Lower leg skin (tissue), 4 donors: ENCODE data around the gene FGFRL1. TPM values are rescaled to one million over a fixed set of nuclear protein-coding genes. Genes with fewer than 3 reads are reported as not detected.
A peak's percentile ranks its signal among the peaks of the same experiment; 100 is the strongest.
"Not testable (repeated sequence)": the region's sequence is repeated elsewhere in the genome, so short reads cannot be mapped to it uniquely, and the experiment has no call there.

Experiments
- DNase-seq, 2 donors: peaks; one replicate each; pipeline ENCODE4 v3.0.0-alpha.2; 2019; ENCODE audit warnings: low spot score in 2 of 2
- H3K4me3 ChIP-seq: fragments of 200-600 bp; sonication (generic); 2 replicates; pipeline ENCODE4 v1.5.1; 2017; ENCODE audit warnings: mild to moderate bottlenecking, low read depth; ENCODE audit not compliant: poor library complexity, severe bottlenecking
- POLR2A ChIP-seq, 2 donors: fragments of 450-650 bp; IDR thresholded peaks; one replicate each; pipeline ENCODE4 v1.6.1; 2016 to 2017; ENCODE audit warnings: antibody characterized with exemption in 2 of 2, mild to moderate bottlenecking in 1 of 2, moderate library complexity in 1 of 2
- WGBS, 2 donors: methylation state at CpG; one replicate each; pipeline ENCODE4 v1.1.5; 2018; 5-methylcytosine and 5-hydroxymethylcytosine counted together
- intact Hi-C: fragments of 100-400 bp; cut with DNase I; formaldehyde crosslinking; loops from one replicate; pipeline ENCODE4 v1.15.0; 2023; ENCODE audit warnings: low total_unique reads
- total RNA-seq, 4 donors: library from RNA; depleted of rRNA; stranded (reverse); fragments of >200 nt; gene quantifications; one replicate each; pipeline ENCODE4 v1.1.0, GENCODE V29; 2016
- TF ChIP-seq, protein P1 (sequence below), 3 donors: fragments of 450-650 bp; IDR thresholded peaks; one replicate each; pipeline ENCODE4 v1.5.1; 2016; ENCODE audit warnings: antibody characterized with exemption in 3 of 3, mild to moderate bottlenecking in 3 of 3, moderate library complexity in 2 of 3

Gene FGFRL1
- total RNA-seq, 4 donors from 2014 or later, result 7.4 to 13.7 (median 10.7) TPM

DNA sequence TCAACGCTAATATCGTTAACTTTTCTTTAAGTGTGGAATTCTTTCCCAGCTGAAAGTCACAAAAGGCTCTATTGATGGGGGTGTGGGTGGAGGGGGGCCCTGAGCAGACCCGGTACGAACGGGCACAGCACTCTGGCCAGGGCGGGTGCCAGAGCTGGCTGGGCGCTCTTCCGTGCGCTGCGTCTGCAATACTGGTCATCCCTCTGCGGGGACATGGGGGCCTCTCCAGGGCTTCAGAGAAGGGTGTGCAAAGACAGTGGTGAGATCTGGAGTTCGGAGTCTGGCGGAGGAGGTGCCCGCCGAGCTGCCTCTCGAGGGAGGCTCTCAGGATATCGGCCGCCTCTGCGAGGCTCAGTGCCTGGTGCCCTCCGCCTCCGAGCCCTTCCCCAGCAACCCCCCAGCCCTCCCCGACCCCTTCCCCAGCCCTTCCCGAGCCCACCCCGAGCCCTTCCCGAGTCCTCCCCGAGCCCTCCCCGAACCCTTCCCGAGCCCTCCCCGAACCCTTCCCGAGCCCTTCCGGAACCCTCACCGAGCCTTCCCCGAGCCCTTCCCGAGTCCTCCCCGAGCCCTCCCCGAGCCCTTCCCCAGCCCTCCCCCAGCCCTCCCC lies 34.3 kb downstream of the FGFRL1 start:
- TF ChIP-seq, protein P1, sequence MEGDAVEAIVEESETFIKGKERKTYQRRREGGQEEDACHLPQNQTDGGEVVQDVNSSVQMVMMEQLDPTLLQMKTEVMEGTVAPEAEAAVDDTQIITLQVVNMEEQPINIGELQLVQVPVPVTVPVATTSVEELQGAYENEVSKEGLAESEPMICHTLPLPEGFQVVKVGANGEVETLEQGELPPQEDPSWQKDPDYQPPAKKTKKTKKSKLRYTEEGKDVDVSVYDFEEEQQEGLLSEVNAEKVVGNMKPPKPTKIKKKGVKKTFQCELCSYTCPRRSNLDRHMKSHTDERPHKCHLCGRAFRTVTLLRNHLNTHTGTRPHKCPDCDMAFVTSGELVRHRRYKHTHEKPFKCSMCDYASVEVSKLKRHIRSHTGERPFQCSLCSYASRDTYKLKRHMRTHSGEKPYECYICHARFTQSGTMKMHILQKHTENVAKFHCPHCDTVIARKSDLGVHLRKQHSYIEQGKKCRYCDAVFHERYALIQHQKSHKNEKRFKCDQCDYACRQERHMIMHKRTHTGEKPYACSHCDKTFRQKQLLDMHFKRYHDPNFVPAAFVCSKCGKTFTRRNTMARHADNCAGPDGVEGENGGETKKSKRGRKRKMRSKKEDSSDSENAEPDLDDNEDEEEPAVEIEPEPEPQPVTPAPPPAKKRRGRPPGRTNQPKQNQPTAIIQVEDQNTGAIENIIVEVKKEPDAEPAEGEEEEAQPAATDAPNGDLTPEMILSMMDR (IDR thresholded peaks at IDR 0.05), result no peak
- TF ChIP-seq POLR2A (IDR thresholded peaks at IDR 0.05), result no peak
- intact Hi-C loops, result no loop called here
- no peak for DNase-seq
- H3K4me3 ChIP-seq, result no peak overlapping the region
- WGBS, 2 donors, result 55 to 63% methylated on average over 34 to 36 of the region's 36 CpGs

DNA sequence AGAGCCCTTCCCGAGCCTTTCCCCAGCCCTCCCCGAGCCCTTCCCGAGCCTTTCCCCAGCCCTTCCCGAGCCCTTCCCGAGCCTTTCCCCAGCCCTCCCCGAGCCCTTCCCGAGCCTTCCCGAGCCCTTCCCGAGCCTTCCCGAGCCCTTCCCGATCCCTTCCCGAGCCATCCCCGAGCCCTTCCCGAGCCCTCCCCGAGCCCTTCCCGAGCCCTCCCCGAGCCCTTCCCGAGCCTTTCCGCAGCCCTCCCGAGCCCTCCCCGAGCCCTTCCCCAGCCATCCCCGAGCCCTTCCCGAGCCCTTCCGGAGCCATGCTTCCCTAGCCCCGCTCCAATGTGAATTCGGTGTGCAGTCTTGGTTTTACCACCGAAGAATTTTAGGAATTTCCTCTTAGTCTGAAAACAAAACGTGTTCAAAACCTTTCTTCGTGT lies 35.2 kb downstream of the FGFRL1 start:
- H3K4me3 ChIP-seq, intact Hi-C loops: not testable (repeated sequence)
- 11% methylated on average over 29 of the region's 29 CpGs for WGBS, 2 donors

GRCh38 chr4:1047106-1047975 lies 35.9 kb downstream of the FGFRL1 start:
- WGBS, 2 donors, result 39 to 61% methylated on average over 30 to 40 of the region's 41 CpGs
- H3K4me3 ChIP-seq, result no peak overlapping the region
- intact Hi-C loops, result no loop called here
- no peak for DNase-seq
- TF ChIP-seq, protein P1 (IDR thresholded peaks at IDR 0.05), result no peak
- TF ChIP-seq POLR2A (IDR thresholded peaks at IDR 0.05), result no peak

More for the DNA sequence above, 35.2 kb downstream of the FGFRL1 start:
- peak; percentile 59 to 93 for DNase-seq

DNA sequence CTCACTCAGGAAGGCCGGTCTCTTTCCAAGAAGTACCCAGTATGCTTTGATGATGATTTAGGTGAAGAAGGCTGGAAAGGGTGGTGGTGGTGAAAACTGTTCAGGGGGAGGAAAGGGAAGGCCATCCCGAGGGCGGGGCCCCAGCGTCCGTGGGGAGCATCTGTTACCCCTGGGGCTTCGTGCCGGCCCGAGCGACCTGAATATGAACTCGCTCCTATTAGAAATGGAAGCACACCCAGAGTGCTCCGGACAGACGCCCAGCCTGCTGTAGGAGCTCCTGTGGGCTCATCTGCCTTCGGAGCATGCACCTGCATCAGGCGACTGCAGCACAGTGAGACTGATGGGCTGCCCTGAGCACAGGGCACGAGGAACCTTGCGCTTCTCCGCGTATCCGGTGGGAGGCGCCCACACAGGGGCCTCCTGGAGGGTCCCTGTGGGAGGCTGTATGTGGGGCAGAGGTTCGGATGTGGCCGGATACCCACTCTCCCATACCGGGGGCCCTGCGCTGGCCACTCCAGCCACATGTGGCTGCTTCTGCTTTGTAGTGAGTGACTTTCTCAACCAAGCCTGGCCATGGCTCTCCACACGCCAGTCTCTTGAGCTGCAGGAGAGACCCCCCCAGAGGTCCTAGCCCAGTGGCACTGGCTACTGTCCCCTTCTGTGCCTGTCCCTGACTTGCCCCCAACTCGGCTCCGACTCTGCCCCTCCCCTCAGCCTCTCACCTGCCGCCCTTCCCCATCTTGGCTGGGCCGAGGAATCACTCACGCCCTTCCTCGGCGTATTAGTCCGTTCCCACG lies 36.7 kb downstream of the FGFRL1 start:
- DNase-seq, result no peak
- WGBS, 2 donors, result 72 to 76% methylated on average over 26 to 34 of the region's 34 CpGs
- H3K4me3 ChIP-seq, result no peak overlapping the region
- intact Hi-C loops, result no loop called here
- TF ChIP-seq POLR2A (IDR thresholded peaks at IDR 0.05), result no peak
- TF ChIP-seq, protein P1 (IDR thresholded peaks at IDR 0.05), result no peak

DNA sequence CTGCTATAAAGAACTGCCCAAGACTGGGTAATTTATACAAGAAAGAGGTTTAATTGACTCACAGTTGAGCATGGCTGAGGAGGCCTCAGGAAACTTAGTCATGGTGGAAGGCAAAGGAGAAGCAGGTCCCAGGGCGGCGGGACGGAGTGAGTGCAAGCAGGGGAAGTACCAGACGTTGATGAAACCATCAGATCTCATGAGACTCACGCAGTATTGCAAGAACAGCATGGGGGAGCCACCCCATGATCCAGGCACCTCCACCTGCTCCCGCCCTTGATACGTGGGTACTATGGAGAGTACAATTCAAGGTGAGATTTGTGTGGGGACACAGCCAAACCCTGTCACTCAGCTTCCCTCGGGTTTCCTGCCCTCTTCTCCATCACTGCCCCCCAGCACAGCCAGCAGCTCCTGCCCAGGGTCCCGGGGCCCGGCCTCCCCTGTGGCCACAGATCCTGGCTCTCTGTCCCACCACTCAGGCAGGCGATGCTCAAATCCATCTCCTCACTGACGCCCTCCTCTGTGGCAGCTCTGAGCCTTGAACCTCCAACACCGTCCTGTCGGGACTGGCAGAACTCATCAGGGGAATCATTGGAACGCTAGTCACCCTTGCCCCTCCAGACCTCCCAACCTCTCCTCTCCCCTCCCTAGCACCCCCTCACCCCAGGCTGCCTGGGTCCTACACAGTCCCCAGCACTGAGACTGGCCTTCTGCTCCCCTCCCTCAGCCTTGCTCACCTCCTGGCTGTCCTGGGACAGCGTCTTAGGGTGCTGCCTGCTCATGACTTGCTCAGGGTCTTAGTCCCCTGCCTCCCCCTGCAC lies 37.6 kb downstream of the FGFRL1 start:
- intact Hi-C loops, result no loop called here
- no peak overlapping the region for H3K4me3 ChIP-seq
- peak in 1 of 2 donors; percentile 81 for DNase-seq
- no peak for TF ChIP-seq POLR2A (IDR thresholded peaks at IDR 0.05)
- TF ChIP-seq, protein P1 (IDR thresholded peaks at IDR 0.05), result no peak
- WGBS, 2 donors, result 82 to 86% methylated on average over 16 of the region's 16 CpGs
